IPS DF 4.7 (cell line): Measurements from ENCODE around the gene CLIP3.
"Not testable (repeated sequence)": the region's sequence is repeated elsewhere in the genome, so short reads cannot be mapped to it uniquely, and the experiment has no call there.

Source experiments
- DNase-seq: peaks from one replicate; pipeline ENCODE4 v3.0.0-alpha.2; 2013; ENCODE audit warnings: low spot score; ENCODE audit errors: extremely low read depth

Gene CLIP3

GRCh38 chr19:36049080-36049698 is 16.5 kb upstream of the CLIP3 start:
- no peak for DNase-seq

DNA sequence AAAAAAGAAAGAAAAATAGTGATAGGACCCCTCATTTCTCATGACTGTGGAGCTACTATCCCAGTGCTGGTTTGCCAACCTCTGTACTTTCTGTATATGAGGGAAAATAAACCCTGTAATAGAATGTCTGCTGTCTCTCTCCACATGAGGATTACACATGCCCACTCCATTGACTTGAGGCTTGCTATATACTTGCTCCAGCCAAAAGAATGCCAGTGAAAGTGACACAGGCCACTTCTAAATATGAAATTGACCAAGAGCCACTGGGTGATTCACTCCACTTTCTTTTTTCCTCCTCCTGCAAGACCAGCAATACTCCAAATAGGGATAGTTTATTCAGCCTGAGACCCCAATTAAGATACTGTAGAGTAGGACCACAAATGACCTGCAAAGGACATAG is 15.2 kb upstream of the CLIP3 start:
- DNase-seq, result no peak

GRCh38 chr19:36046443-36047050 is 13.9 kb upstream of the CLIP3 start:
- DNase-seq, result no peak

DNA sequence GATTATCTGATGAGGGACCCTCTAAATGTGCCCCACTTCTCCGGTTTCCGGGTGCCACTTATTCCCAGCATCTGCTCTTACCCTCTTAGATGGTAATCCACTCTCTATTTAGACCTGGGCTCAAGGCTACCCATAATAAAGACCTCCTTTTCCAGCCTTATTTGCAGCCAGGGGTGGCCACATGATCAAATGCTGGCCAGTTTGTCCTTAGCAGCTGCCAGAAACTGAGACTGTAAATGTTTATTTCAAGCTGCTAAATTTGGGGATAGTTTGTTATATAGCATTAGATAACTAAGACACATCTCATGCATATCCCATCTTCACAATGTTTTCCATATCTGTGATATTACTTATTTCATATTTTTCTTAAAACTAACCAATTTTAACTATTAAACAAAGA is 11.3 kb upstream of the CLIP3 start:
- DNase-seq, result no peak

DNA sequence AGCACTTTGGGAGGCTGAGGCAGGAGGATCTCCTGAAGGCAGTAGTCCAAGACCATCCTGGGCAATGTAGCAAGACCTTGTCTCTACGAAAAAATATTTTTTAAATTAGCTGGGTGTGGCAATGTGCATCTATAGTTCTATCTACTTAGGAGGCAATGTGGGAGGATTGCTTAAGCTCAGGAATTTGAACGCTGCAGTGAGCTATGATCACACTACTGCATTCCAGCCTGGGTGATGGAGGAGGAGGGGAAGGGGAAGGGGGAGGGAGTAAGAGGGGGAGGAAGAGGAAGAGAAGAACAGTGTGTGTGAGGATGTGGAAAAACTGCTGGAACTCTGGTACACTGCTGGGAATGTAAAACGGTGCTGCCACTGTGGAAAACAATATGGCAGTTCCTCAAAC is 9.2 kb upstream of the CLIP3 start:
- DNase-seq, result no peak

- not testable (repeated sequence) for DNase-seq
Measured at GRCh38 chr19:36041092-36041491, 8.4 kb upstream of the CLIP3 start.

- no peak for DNase-seq
Measured at GRCh38 chr19:36040495-36040894, 7.8 kb upstream of the CLIP3 start.

- DNase-seq, result no peak
Measured at GRCh38 chr19:36031308-36031707, 1.4 kb downstream of the CLIP3 start.

- DNase-seq, result no peak
Measured at GRCh38 chr19:36030264-36031148, 2.2 kb downstream of the CLIP3 start.

- DNase-seq, result no peak
Measured at GRCh38 chr19:36028313-36029041, 4.2 kb downstream of the CLIP3 start.

DNA sequence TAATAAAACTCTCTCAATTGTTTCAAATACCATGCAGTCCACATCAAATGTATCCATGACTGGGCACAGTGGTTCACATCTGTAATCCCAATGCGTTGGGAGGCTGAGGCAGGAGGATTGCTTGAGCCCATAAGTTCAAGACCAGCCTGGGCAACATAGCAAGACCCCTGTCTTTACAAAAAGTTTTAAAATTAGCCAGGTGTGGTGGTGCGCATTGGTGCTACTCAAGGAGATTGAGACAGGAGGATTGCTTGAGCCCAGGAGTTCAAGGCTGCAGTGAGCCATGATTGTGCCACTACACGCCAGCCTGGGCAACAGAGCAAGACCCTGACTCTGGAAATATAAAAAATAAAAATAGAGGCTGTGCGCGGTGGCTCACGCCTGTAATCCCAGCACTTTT is 5.0 kb downstream of the CLIP3 start:
- no peak for DNase-seq

- no peak for DNase-seq
Measured at GRCh38 chr19:36026091-36026876, 6.4 kb downstream of the CLIP3 start.

DNA sequence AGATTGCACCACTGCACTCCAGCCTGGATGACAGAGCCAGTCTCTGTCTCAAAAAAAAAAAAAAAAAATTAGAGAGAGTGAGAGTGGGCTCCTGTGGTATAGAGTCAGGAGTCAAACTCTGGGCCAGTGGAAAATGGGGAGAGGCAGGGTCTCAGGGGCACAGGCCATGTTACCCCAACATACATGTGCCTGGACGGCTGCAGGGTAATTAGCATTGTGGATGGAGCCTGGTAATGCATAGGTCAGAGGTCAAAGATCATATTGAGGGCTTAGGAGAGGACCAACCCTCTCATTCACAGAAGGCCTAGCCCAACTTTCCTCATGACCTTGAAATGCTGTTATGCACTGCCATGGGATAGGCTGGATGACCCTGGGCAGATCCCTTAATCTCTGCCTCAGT is 7.1 kb downstream of the CLIP3 start:
- no peak for DNase-seq

DNA sequence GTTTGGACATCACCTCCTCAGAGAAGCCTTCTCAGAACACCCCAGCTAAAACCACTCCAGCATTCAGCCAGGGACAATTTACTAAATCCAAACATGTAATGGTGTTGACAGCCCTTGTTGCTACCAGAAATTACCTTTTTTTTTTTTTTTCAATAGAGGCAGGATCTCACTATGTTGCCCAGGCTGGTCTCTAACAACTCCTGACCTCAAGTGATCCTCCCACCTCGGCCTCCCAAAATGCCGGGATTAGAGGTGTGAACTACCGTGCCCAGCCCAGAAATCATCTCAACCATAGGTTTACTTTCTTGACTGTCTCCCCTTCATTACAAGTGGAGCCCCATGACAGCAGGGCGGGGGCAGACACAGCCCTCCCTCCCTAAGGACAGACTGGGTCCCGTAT is 9.2 kb downstream of the CLIP3 start:
- DNase-seq, result no peak

GRCh38 chr19:36019061-36019670 is 13.5 kb downstream of the CLIP3 start:
- no peak for DNase-seq

DNA sequence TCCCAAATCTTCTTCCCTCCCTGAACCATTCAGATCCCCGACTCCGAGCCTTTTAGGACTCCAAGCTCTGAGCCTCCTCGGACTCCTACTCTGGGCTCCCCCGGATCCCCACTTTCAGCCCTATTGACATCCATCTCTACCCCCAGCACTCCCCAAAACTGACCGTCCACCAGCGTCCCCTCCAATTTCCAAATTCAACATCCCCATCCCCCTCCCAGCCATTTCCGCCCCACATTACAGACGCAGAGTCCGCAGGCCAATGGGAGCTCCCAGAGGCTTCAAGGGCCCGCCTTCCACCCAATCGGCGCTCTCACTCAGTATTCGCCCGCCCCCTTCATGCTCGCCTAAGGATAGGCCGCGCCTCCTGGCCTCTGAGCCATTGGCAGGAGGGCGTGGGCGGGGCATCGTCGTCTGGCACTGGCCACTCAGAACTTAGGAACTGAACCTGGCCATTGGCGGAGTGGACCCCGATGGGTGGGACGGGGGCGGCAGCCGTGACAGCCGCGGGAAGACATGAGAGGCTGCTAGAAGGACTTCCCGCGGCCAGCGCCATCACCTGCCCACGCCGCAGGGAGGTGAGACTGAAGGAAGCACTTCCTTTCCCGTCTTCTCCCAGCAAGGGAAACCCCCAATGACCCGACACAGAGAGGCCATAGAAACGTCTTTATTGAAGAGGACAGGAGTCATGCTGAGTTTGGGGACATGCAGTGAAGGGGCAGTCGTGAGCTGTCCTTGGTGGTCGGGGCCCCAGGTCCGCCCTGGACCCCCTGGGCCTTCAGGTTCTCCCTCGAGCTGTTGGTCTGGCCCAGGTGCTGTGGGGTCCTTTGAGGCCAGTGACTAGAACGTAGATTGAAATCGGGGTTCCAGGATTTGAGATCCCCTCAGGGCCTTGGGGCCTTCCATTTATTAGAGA is 18.4 kb downstream of the CLIP3 start, which contains the start of gene ALKBH6:
Gene ALKBH6, minus strand, starts transcription at position 202 of the 913 bp plus-strand sequence. CDS start 816 bp downstream, outside the sequence.
- peak; percentile 86 for DNase-seq

GRCh38 chr19:36013280-36014011 is 19.2 kb downstream of the CLIP3 start:
- no peak for DNase-seq

GRCh38 chr19:36010402-36010801 is 22.3 kb downstream of the CLIP3 start:
- DNase-seq, result no peak
